Progenitor cell of endocrine pancreas (in vitro differentiated cells): ENCODE data around the gene PRMT1. TPM values are rescaled to one million over a fixed set of nuclear protein-coding genes. Genes with fewer than 3 reads are reported as not detected.

Source experiments
- DNase-seq: peaks from one replicate; pipeline ENCODE4 v3.0.0; 2021; ENCODE audit warnings: low spot score; ENCODE audit not compliant: unreplicated experiment
- H3K27ac Mint-ChIP-seq: 2 replicates; pipeline ENCODE4 v1.8.0; 2021; ENCODE audit warnings: mild to moderate bottlenecking, moderate library complexity, mixed read lengths
- H3K27me3 Mint-ChIP-seq: 2 replicates; pipeline ENCODE4 v1.8.0; 2021; ENCODE audit warnings: mixed read lengths
- H3K36me3 Mint-ChIP-seq: 2 replicates; pipeline ENCODE4 v1.8.0; 2022; ENCODE audit warnings: mixed read lengths; ENCODE audit not compliant: insufficient read depth
- H3K4me1 Mint-ChIP-seq: 2 replicates; pipeline ENCODE4 v1.8.0; 2021; ENCODE audit warnings: low read depth, mixed read lengths
- H3K4me3 Mint-ChIP-seq: 2 replicates; pipeline ENCODE4 v1.8.0; 2021; ENCODE audit warnings: low read depth, mild to moderate bottlenecking, moderate library complexity, mixed read lengths
- H3K9me3 Mint-ChIP-seq: 2 replicates; pipeline ENCODE4 v1.8.0; 2021; ENCODE audit warnings: low read depth, mixed read lengths
- total RNA-seq: library from RNA; stranded (reverse); gene quantifications from 2 replicates; pipeline ENCODE4 v1.2.1, GENCODE V29; 2021
- TF ChIP-seq, protein P1 (sequence below): fragments of 200-600 bp; sonication (generic); IDR thresholded peaks from one replicate; pipeline ENCODE4 v1.5.0; 2021; ENCODE audit warnings: antibody characterized with exemption, mild to moderate bottlenecking; ENCODE audit not compliant: unreplicated experiment

The PRMT1 gene
- total RNA-seq, 1 donor from 2014 or later = 306 TPM

DNA sequence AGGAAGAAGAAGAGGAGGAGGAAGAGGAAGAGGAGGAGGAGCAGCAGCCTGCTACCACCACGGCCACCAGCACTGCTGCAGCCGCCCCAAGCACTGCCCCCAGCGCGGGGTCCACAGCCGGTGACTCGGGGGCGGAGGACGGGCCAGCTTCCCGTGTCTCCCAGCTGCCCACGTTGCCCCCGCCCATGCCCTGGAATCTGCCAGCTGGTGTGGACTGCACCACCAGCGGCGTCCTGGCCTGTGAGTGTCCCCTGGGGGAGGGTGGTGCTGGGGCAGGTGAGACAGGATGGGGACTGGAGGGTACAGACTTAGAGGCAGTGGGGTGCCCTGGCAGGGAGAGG lies 23.6 kb upstream of the PRMT1 start:
- TF ChIP-seq, protein P1, sequence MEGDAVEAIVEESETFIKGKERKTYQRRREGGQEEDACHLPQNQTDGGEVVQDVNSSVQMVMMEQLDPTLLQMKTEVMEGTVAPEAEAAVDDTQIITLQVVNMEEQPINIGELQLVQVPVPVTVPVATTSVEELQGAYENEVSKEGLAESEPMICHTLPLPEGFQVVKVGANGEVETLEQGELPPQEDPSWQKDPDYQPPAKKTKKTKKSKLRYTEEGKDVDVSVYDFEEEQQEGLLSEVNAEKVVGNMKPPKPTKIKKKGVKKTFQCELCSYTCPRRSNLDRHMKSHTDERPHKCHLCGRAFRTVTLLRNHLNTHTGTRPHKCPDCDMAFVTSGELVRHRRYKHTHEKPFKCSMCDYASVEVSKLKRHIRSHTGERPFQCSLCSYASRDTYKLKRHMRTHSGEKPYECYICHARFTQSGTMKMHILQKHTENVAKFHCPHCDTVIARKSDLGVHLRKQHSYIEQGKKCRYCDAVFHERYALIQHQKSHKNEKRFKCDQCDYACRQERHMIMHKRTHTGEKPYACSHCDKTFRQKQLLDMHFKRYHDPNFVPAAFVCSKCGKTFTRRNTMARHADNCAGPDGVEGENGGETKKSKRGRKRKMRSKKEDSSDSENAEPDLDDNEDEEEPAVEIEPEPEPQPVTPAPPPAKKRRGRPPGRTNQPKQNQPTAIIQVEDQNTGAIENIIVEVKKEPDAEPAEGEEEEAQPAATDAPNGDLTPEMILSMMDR = no peak

DNA sequence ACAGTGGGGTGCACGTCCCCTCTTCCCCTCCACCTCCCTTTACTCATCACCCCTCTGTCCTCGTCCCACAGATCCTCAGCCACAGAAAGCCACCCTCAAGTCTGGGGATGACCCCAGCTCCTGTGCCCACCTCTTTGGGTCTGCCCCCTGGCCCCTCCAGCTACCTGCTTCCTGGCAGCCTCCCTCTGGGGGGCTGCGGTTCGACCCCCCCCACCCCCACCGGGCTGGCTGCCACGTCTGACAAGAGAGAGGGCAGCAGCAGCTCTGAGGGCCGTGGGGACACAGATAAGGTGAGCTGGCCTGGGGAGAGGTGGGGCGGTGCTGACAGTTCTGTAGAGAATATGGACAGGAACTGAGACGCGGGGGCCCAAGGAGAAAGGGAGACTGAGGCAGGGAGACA lies 22.5 kb upstream of the PRMT1 start:
- Mint-ChIP-seq H3K4me3 (no peak overlapping the region), H3K27me3 (no peaks in the 10 kb centered on the region), H3K4me1 (no peaks in the 10 kb centered on the region), H3K9me3 (no peaks in the 10 kb centered on the region), H3K36me3 (peaks cover 16% of the 10 kb centered on the region), H3K27ac (no peak overlapping the region)
- DNase-seq = no peak
- TF ChIP-seq, protein P1 = no peak

More for the DNA sequence above, 23.6 kb upstream of the PRMT1 start:
- no peaks in the 10 kb centered on the region for H3K27me3 Mint-ChIP-seq
- peaks cover 14% of the 10 kb centered on the region for H3K36me3 Mint-ChIP-seq
- no peaks in the 10 kb centered on the region for H3K9me3 Mint-ChIP-seq
- no peak for DNase-seq
- no peak overlapping the region for H3K27ac Mint-ChIP-seq
- no peaks in the 10 kb centered on the region for H3K4me1 Mint-ChIP-seq
- no peak overlapping the region for H3K4me3 Mint-ChIP-seq

DNA sequence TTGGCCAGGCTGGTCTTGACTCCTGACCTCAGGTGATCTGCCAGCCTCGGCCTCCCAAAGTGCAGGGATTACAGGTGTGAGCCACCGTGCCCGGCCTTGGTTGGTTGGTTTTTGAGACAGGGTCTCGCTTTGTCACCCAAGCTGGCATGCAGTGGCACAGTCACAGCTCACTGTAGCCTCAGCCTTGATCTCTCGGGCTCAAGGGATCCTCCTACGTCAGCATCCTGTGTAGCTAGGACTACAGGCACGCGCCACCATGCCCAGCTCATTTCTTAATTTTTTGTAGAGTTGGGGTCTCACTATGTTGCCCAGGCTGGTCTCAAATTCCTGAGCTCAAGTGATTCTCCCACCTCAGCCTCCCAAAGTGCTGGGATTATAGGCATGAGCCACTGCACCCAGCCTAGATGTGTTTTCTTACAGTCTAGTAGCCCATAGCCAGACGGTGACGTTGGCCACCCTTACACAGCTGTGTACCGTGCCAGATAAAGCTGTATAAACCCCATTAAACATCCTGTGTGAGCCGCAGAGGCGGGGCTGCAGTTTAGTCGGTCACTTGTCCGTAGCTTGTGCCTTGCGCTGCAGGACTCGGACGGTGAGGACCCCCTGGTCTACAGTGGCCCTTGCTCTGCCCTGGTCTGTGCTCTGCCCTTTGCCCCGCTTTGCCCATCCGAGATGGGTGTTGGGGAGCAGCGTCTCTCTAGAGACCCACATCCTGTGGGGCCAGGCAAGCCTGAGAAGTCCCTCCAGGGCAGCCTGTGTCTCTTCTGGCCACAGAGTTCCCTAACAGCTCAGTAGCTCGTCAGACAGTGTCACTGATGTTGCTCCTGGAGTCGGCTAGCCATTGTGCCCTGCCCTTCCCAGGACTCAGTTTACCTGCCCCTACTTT lies 21.3 kb upstream of the PRMT1 start:
- Mint-ChIP-seq H3K9me3 (no peaks in the 10 kb centered on the region), H3K36me3 (peaks cover 21% of the 10 kb centered on the region), H3K4me1 (no peaks in the 10 kb centered on the region), H3K27ac (no peak overlapping the region), H3K4me3 (no peak overlapping the region), H3K27me3 (no peaks in the 10 kb centered on the region)
- TF ChIP-seq, protein P1 = no peak
- no peak for DNase-seq

DNA sequence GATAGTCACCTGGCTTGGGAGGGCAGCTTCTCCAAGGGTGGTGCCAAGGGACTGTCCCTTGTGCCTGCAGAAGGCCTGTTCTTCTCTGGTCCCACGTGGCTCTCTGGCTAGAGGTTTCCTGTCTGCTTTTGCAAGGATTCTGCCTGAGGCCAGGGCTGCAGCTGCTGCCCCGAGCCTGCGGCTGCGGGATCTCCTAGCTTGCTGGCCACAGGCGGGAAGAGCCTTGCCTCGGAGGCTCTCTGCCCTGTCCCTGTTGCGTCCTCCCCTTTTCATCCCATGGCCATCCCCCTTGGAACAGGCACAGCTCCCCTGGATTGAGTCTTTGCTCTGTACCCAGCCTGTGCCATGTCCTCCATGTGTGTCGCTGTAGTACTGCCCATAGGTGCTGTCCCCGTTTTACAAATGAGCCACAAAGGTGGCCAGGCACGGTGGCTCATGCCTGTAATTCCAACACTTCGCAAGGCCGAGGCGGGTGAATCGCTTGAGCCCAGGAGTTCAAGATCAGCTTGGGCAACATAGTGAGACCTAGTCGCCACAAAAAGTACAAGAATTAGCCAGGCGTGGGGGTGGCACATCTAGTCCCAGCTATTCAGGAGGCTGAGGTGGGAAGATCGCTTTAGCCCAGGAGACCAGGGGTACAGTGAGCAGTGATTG lies 20.5 kb upstream of the PRMT1 start:
- Mint-ChIP-seq H3K27me3 (no peaks in the 10 kb centered on the region), H3K27ac (peak overlapping the region; percentile 41), H3K9me3 (no peaks in the 10 kb centered on the region), H3K36me3 (peaks cover 22% of the 10 kb centered on the region), H3K4me3 (no peak overlapping the region), H3K4me1 (no peaks in the 10 kb centered on the region)
- DNase-seq = no peak
- TF ChIP-seq, protein P1 = no peak

DNA sequence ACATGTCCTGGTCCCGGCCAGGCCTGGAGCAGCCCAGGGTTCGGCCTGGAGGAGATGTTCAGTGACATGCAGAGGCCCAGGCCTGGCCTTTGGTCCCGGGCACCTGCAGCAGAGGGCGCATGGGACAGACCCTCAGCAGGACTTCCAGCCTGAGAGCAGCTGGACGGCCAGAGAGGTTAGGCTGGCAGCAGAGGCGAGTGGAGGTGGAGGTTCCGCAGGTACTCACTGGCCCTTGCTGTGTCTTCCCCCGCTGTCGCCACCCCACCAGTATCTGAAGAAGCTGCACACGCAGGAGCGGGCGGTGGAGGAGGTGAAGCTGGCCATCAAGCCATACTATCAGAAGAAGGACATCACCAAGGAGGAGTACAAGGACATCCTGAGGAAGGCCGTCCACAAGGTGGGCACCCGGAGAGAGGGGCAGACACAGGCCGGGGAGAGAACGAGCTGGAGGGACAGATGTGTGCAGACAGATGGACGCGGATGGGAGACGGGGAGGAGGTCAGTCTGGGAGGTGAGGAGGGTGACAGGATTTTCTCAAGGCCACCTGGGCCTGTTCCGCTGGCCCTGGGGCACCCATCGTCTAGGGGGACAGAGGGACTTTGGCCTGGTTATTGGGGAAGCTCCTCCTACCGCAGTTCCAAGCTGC lies 19.5 kb upstream of the PRMT1 start:
- Mint-ChIP-seq H3K36me3 (peaks cover 22% of the 10 kb centered on the region), H3K4me1 (no peaks in the 10 kb centered on the region), H3K4me3 (no peak overlapping the region), H3K9me3 (no peaks in the 10 kb centered on the region), H3K27me3 (no peaks in the 10 kb centered on the region), H3K27ac (no peak overlapping the region)
- TF ChIP-seq, protein P1 = no peak
- no peak for DNase-seq
